Mononuclear cell (primary cell): Measurements from ENCODE around the gene SCN1B. TPM values are rescaled to one million over a fixed set of nuclear protein-coding genes. Genes with fewer than 3 reads are reported as not detected.
A peak's percentile ranks its signal among the peaks of the same experiment; 100 is the strongest.
"Not testable (repeated sequence)": the region's sequence is repeated elsewhere in the genome, so short reads cannot be mapped to it uniquely, and the experiment has no call there.

Experiments used
- H3K27me3 ChIP-seq: 2 replicates; pipeline ENCODE4 v1.6.0; 2011; ENCODE audit warnings: low read length, control low read depth; ENCODE audit not compliant: insufficient read depth
- H3K4me1 ChIP-seq: 2 replicates; pipeline ENCODE4 v1.5.1; 2011; ENCODE audit warnings: mild to moderate bottlenecking, low read length, control low read depth; ENCODE audit not compliant: insufficient read depth
- H3K4me3 ChIP-seq: 2 replicates; pipeline ENCODE4 v1.5.1; 2011; ENCODE audit warnings: mild to moderate bottlenecking, low read length, moderate library complexity
- H3K9me3 ChIP-seq: 2 replicates; pipeline ENCODE4 v1.5.1; 2011; ENCODE audit warnings: low read depth, mild to moderate bottlenecking, control low read depth, low read length
- total RNA-seq: library from RNA; depleted of rRNA; stranded (reverse); fragments of >200 nt; gene quantifications from one replicate; pipeline ENCODE4 v1.2.3, GENCODE V29; 2012

SCN1B gene
- total RNA-seq, 1 donor, result 0.73 TPM

- not testable (repeated sequence) for H3K27me3 ChIP-seq, H3K4me3 ChIP-seq, H3K9me3 ChIP-seq
- H3K4me1 ChIP-seq, result peaks cover 85% of the 10 kb centered on the region
Observed at GRCh38 chr19:34998224-34998623, 32.0 kb upstream of the SCN1B start.

- Histone ChIP-seq H3K27me3 (no peaks in the 10 kb centered on the region), H3K4me1 (peaks cover 89% of the 10 kb centered on the region), H3K9me3 (no peaks in the 10 kb centered on the region), H3K4me3 (peak overlapping the region; percentile 48)
Observed at GRCh38 chr19:34998777-34999497, 31.3 kb upstream of the SCN1B start.

- H3K4me3 ChIP-seq, result peak within 1 kb of the TSS; percentile 49
- no peaks in the 10 kb centered on the region for H3K27me3 ChIP-seq
- H3K4me1 ChIP-seq, result peaks cover 91% of the 10 kb centered on the region
- H3K9me3 ChIP-seq, result no peaks in the 10 kb centered on the region
Observed at GRCh38 chr19:34999498-35000337, 30.6 kb upstream of the SCN1B start, which contains the start of gene GRAMD1A. Gene GRAMD1A (plus strand): TSS chr19:35000323. CDS start chr19:35000479, 156 bp downstream.

DNA sequence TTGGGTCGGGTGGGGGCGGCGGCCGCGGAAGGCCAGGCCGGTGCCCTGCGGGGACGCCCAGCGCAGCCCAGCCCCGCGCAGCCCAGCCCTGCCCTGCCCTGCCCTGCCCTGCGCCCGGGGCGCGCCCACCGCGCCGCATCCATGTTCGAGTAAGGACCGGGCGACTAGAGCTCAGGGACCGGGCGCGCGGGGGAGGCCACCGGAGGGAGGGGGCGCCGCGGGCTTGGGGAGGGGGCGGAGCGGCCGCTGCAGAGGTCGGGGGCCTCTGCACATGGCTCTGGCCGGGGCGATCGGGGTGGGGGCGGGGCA lies 30.0 kb upstream of the SCN1B start:
- no peaks in the 10 kb centered on the region for H3K27me3 ChIP-seq
- H3K4me3 ChIP-seq, result peak overlapping the region; percentile 49
- peaks cover 87% of the 10 kb centered on the region for H3K4me1 ChIP-seq
- H3K9me3 ChIP-seq, result no peaks in the 10 kb centered on the region

DNA sequence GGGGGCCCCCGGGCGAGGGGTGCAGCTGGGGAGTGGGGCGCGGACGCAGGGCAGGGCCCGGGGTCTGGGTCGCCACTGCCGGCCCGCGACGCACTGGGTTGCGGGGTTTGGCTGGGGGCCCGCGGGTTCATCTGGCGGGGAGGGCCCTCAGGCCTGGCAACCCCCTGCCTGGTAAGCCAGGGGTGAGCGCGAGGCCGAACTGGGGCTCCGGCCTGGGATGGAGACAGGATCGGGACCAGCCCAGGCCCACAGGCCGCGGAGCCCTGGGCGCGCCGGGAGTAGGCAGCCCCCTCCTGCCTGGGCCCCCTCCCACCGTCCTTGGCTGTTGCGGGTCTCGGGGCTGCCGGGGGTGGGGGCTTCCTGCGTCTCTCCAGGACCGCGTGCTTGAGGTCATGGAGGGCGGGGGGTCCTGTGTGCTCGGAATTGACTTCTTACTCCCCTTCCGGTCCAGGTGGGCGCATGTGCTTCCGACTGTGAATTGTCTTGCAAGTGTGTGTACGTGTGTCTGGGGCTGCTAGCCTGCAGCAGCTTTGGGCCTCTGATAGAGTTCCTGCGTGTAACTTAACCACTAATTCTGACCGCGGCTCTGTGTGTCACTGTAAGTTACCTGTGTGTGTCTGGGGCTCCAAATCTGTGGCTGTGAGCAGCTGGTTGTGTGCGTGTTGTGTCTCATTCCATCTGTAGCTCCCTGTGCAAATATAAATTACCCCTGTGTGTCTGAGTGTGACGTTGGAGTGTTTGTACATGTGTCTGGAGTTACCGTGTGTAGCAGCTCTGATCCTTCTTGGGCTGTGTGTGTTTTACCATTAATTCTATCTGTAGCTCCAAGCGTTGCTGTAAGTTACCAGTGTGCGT lies 29.4 kb upstream of the SCN1B start:
- Histone ChIP-seq H3K4me1 (peaks cover 82% of the 10 kb centered on the region), H3K9me3 (no peaks in the 10 kb centered on the region), H3K4me3 (peak overlapping the region; percentile 49), H3K27me3 (no peaks in the 10 kb centered on the region)

- H3K9me3 ChIP-seq, result no peaks in the 10 kb centered on the region
- no peaks in the 10 kb centered on the region for H3K27me3 ChIP-seq
- peak overlapping the region; percentile 49 for H3K4me3 ChIP-seq
- peaks cover 69% of the 10 kb centered on the region for H3K4me1 ChIP-seq
Observed at GRCh38 chr19:35002037-35002535, 28.2 kb upstream of the SCN1B start.

DNA sequence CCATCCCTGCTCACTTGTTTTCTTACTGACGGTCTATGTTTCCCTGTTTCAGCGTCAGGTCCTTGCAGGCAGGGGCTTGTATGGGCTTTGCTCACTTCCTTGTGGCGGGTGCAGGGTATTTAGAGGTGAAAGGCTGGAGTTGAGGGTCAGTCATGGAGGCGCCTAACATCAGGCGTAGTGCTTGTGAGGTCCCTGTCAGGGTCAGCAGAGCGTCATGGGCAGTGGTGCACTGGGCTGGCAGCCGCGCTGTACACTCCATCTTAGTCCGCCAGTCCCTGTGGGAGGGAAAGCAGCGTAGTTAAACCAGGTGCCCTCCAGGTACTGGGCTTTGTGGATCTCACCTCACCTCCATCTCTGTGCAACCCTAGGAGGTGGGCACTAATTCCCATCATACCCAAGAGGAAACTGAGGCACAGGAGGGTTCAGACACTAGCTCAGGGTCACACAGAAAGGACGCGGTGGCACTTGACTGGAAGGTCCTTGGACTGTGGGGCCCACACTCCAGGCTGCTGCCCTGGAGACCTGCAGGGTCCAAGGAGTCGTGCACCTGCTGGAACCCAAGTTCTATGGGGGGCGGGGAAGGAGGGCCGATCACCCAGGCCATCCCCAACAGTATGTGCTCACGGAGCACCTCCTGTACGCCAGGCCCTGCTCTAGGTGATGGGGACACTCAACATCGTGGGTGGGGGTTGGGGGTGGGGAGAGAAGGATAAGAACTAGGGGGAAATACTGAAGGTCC lies 25.6 kb upstream of the SCN1B start:
- Histone ChIP-seq H3K4me1 (peaks cover 47% of the 10 kb centered on the region), H3K27me3 (no peaks in the 10 kb centered on the region), H3K4me3 (no peak overlapping the region), H3K9me3 (no peaks in the 10 kb centered on the region)

DNA sequence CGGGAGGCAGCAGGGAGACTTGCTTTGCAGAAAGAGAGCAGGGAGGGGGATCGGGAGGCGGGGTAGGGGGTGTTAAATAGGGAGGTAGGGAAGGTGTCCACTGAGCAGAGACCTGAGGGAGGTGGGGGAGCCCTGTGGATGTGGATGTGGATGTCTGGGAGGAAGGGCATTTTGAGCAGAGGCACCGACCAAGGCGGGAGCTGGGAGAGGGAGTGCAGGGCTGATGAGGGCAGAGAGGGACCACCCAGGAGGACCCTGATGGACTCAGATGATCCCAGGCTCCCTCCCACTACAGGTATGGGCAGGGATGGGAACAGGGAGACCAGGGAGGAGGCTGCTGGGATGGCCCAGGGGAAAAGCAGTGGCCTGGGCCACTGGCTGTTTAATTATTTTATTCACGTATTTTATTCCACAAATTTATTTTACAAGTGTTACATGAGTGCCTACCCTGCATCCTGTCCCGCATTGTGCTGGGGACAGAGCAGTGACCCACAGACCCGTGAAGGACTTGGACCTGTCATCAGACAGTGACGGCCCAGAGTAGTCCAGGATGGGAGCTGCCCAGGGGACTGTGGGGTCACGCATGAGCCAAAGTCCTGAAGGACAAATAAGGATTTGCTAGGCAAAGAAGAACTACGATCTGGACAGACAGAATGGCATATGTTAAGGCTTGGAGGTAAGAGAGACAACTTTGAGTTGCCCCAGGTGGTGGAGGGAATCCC lies 24.9 kb upstream of the SCN1B start:
- H3K4me3 ChIP-seq, result no peak overlapping the region
- no peaks in the 10 kb centered on the region for H3K9me3 ChIP-seq
- peaks cover 51% of the 10 kb centered on the region for H3K4me1 ChIP-seq

GRCh38 chr19:35006007-35006341 lies 24.3 kb upstream of the SCN1B start:
- H3K4me1 ChIP-seq, result peaks cover 56% of the 10 kb centered on the region
- H3K9me3 ChIP-seq, result not testable (repeated sequence)

More for the DNA sequence above, 24.9 kb upstream of the SCN1B start:
- no peaks in the 10 kb centered on the region for H3K27me3 ChIP-seq

GRCh38 chr19:35006342-35006998 lies 23.8 kb upstream of the SCN1B start:
- no peaks in the 10 kb centered on the region for H3K9me3 ChIP-seq
- no peaks in the 10 kb centered on the region for H3K27me3 ChIP-seq
- peaks cover 56% of the 10 kb centered on the region for H3K4me1 ChIP-seq
- H3K4me3 ChIP-seq, result no peak overlapping the region

More at GRCh38 chr19:35006007-35006341, 24.3 kb upstream of the SCN1B start:
- not testable (repeated sequence) for H3K4me3 ChIP-seq, H3K27me3 ChIP-seq

- Histone ChIP-seq H3K4me1 (peaks cover 56% of the 10 kb centered on the region), H3K4me3 (no peak overlapping the region), H3K9me3 (no peaks in the 10 kb centered on the region), H3K27me3 (no peaks in the 10 kb centered on the region)
Observed at GRCh38 chr19:35006999-35007365, 23.3 kb upstream of the SCN1B start.

DNA sequence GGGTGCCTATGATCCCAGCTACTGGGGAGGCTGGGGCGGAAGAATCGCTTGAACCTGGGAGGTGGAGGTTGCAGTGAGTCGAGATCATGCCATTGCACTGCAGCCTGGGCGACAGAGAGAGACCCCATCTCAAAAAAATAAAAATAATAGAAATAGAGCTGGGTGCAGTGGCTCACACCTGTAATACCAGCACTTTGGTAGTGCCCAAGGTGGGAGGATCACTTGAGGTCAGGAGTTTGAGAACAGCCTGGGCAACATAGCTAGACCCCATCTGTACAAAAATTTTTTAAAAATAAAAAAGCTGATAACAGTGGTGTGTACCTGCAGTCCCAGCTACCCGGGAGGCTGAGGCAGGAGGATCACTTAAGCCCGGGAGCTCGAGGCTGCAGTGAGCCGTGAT lies 22.8 kb upstream of the SCN1B start:
- not testable (repeated sequence) for H3K4me3 ChIP-seq, H3K27me3 ChIP-seq, H3K9me3 ChIP-seq
- peaks cover 56% of the 10 kb centered on the region for H3K4me1 ChIP-seq

DNA sequence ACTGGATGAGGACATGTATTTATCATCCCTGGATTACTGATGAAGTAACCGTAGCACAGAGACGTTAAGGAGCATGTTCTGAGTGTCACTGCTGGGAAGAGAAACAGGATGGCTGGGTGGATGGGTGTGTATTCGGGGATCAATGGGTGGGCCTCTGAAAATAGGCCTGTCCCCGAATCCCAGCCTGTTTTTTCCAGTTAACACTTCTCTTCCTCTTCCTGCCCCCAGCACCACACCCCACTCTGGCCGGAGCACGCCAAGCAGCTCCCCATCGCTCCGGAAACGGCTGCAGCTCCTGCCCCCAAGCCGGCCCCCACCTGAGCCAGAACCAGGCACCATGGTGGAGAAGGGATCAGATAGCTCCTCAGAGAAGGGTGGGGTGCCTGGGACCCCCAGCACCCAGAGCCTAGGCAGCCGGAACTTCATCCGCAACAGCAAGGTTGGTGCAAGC lies 21.4 kb upstream of the SCN1B start:
- H3K27me3 ChIP-seq, result no peaks in the 10 kb centered on the region
- no peaks in the 10 kb centered on the region for H3K9me3 ChIP-seq
- H3K4me3 ChIP-seq, result no peak overlapping the region
- peaks cover 56% of the 10 kb centered on the region for H3K4me1 ChIP-seq
